HepG2 (cell line): Measurements from ENCODE around the gene TRAPPC12. TPM values are rescaled to one million over a fixed set of nuclear protein-coding genes. Genes with fewer than 3 reads are reported as not detected.
A peak's percentile ranks its signal among the peaks of the same experiment; 100 is the strongest.

Experiments used
- CHD4 ChIP-seq: fragments of 200-600 bp; sonication (generic); IDR thresholded peaks from 2 replicates; pipeline ENCODE4 v1.7.0; 2017; ENCODE audit warnings: mild to moderate bottlenecking, low read length, borderline replicate concordance
- ELF4 ChIP-seq: sonication (generic); formaldehyde crosslinking; IDR thresholded peaks from 2 replicates; pipeline ENCODE4 v1.5.0; 2020; ENCODE audit warnings: missing genetic modification reagents, mild to moderate bottlenecking, moderate library complexity, borderline replicate concordance
- FOXA1 ChIP-seq, 2 experiments: fragments of 450-650 bp in 1 of 2; sonication (generic) in 1 of 2; formaldehyde crosslinking in 1 of 2; IDR thresholded peaks; 2 replicates each; pipeline versions ENCODE4 v1.4.0 to v1.6.1; 2016 to 2020; ENCODE audit warnings: missing genetic modification reagents in 1 of 2
- GABPA ChIP-seq, 2 experiments: IDR thresholded peaks; 2 replicates each; pipeline ENCODE4 v1.6.1; 2011 to 2016; ENCODE audit warnings: low read depth in 2 of 2, low read length in 1 of 2, missing biosample characterization in 1 of 2, missing genetic modification characterization in 1 of 2
- JUND ChIP-seq: sonication (generic); formaldehyde crosslinking; IDR thresholded peaks from 2 replicates; pipeline ENCODE4 v1.8.0; 2022; ENCODE audit warnings: mild to moderate bottlenecking, missing genetic modification reagents
- KDM6A ChIP-seq: IDR thresholded peaks from 2 replicates; pipeline ENCODE4 v1.6.1; 2016; ENCODE audit warnings: low read depth
- KLF11 ChIP-seq: IDR thresholded peaks from 2 replicates; pipeline ENCODE4 v1.6.1; 2016; ENCODE audit warnings: missing compliant biosample characterization
- MBD4 ChIP-seq: IDR thresholded peaks from 2 replicates; pipeline ENCODE4 v1.6.1; 2012; ENCODE audit warnings: low read length, inconsistent platforms, borderline replicate concordance
- RERE ChIP-seq: IDR thresholded peaks from 2 replicates; pipeline ENCODE4 v1.6.1; 2016; ENCODE audit warnings: low read depth, missing genetic modification reagents, missing compliant biosample characterization
- ZNF234 ChIP-seq: sonication (generic); formaldehyde crosslinking; conservative IDR thresholded peaks from 2 replicates; pipeline ENCODE4 v1.5.1; 2020; ENCODE audit warnings: mild to moderate bottlenecking, missing genetic modification reagents
- ZNF280B ChIP-seq: sonication (generic); formaldehyde crosslinking; IDR thresholded peaks from 2 replicates; pipeline ENCODE4 v1.5.0; 2020; ENCODE audit warnings: missing genetic modification reagents, mild to moderate bottlenecking, borderline replicate concordance
- ZNF296 ChIP-seq: sonication (generic); formaldehyde crosslinking; conservative IDR thresholded peaks from 2 replicates; pipeline ENCODE4 v1.5.0; 2020; ENCODE audit warnings: mild to moderate bottlenecking, missing genetic modification reagents
- ZNF572 ChIP-seq: sonication (generic); formaldehyde crosslinking; IDR thresholded peaks from 2 replicates; pipeline ENCODE4 v1.5.1; 2020; ENCODE audit warnings: mild to moderate bottlenecking, missing genetic modification reagents
- ZNF687 ChIP-seq: sonication (generic); formaldehyde crosslinking; IDR thresholded peaks from 2 replicates; pipeline ENCODE4 v1.5.1; 2020; ENCODE audit warnings: mild to moderate bottlenecking, missing genetic modification reagents, moderate library complexity
- ZNF83 ChIP-seq: sonication (generic); formaldehyde crosslinking; IDR thresholded peaks from 2 replicates; pipeline ENCODE4 v1.4.0; 2020; ENCODE audit warnings: missing genetic modification reagents, mild to moderate bottlenecking, borderline replicate concordance
- ZUFSP ChIP-seq: sonication (generic); formaldehyde crosslinking; IDR thresholded peaks from 2 replicates; pipeline ENCODE4 v1.9.0; 2021; ENCODE audit warnings: missing genetic modification reagents, mild to moderate bottlenecking, borderline replicate concordance
- polyA plus RNA-seq, 8 experiments: library from polyadenylated mRNA; depleted of rRNA in 3 of 8; stranded (reverse) in 7 of 8; unstranded in 1 of 8; fragments of >200 nt; fragmentation: Illumina TruSeq in 4 of 8; extraction: Trizol in 4 of 8; gene quantifications; 2 replicates each; pipeline versions ENCODE4 v1.2.1 to v1.2.3, GENCODE V29; 2011 to 2016; ENCODE audit warnings: low read depth in 4 of 8, missing spikeins in 1 of 8, mixed read lengths in 1 of 8; ENCODE audit not compliant: insufficient read depth in 1 of 8
- total RNA-seq, 5 experiments: library from RNA; depleted of rRNA; stranded (reverse); fragments of >200 nt; fragmentation: Illumina TruSeq; extraction: Trizol; gene quantifications; 2 replicates each; pipeline ENCODE4 v1.2.3, GENCODE V29; 2016; ENCODE audit warnings: low read depth in 1 of 5

The TRAPPC12 gene
- total and polyA plus RNA-seq, 2 of the 13 experiments (the other 11 are each of a cell fraction or from before 2014, with no cell fraction given): 46.4 to 97.7 TPM

- no peak for TF ChIP-seq FOXA1 (IDR thresholded peaks at IDR 0.05)
- no peak for TF ChIP-seq FOXA1 (CRISPR knock-in tag; IDR thresholded peaks at IDR 0.05)
- peak; percentile 81; the same call in 1 of the 2 replicates for TF ChIP-seq ZNF83 (CRISPR knock-in tag)
- TF ChIP-seq ZNF280B: no peak
- TF ChIP-seq ZNF234: no peak
- no peak for TF ChIP-seq ZNF572
- TF ChIP-seq GABPA (IDR thresholded peaks at IDR 0.05; ENCODE audit: low read depth, low read length): no peak
- TF ChIP-seq GABPA (CRISPR knock-in tag; IDR thresholded peaks at IDR 0.05; ENCODE audit: low read depth): peak; percentile 25; the same call in 1 of the 2 replicates
- no peak for TF ChIP-seq KDM6A
- no peak for TF ChIP-seq ZUFSP (CRISPR knock-in tag)
- TF ChIP-seq KLF11 (CRISPR knock-in tag): no peak
- no peak for TF ChIP-seq CHD4
- TF ChIP-seq ZNF687 (CRISPR knock-in tag): peak; percentile 82
- no peak for TF ChIP-seq ELF4 (CRISPR knock-in tag)
- no peak for TF ChIP-seq MBD4
- no peak for TF ChIP-seq JUND
- no peak for TF ChIP-seq RERE
- no peak; the same call in 1 of the 2 replicates for TF ChIP-seq ZNF296
These were observed 113.6 kb downstream of the TRAPPC12 start (continued) for GRCh38 chr2:3492951-3493614.
